Measurements from ENCODE around the gene ANO6.

DNA sequence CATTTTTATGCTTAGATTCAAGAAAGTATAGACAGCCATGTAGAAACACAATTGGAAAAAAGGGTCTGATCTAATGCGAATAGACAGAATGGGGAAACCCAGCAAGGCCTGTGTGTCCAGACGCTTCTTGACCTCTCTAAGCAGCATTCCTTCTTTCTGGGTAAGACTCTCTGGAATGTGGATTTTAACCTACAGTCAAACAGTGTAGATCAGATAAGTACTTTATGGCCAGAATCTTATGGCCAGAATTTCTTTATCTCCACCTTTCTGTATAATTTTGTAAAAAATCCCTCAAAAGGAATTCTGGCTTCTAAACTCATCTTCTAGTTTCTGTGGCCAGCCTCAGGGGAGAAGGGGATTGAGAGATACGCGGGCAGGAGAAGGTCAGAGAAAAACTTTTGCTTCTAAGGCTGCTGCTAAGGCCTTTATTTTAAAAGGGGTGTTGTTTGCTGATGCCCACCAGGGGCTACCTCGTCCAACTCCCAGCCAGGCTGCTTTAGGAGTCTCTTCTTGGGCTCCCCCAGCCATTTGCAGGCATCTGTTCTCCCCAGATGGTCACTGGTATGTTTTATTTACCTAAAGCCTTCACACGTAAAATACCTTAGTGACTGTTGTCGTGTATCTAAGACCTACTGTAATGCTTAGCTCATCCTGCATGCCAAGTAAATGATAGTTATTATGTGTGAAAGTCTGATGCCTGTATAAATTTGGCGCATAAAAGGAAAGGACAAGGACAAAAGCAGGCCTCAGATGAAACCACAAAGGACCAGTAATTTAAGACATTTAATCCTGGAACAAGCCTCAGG is 68.4 kb downstream of the ANO6 start:
- no peak for TF ChIP-seq EZH2phosphoT487 (IDR thresholded peaks at IDR 0.05; ENCODE audit: borderline replicate concordance, low read length)
- no peak for TF ChIP-seq EZH2 (IDR thresholded peaks at IDR 0.05; ENCODE audit: low read length, unreplicated experiment)
- no peak for TF ChIP-seq CTCF (conservative IDR thresholded peaks at IDR 0.05; ENCODE audit: low read depth, low read length)

Data from PC-3 (cell line).